Fibroblast of skin of right biceps (primary cell): ENCODE results near the gene MAGEB3.
"Not testable (repeated sequence)": the region's sequence is repeated elsewhere in the genome, so short reads cannot be mapped to it uniquely, and the experiment has no call there.

Source experiments
- DNase-seq: peaks from one replicate; pipeline ENCODE4 v3.0.0-alpha.2; 2013

The MAGEB3 gene, protein sequence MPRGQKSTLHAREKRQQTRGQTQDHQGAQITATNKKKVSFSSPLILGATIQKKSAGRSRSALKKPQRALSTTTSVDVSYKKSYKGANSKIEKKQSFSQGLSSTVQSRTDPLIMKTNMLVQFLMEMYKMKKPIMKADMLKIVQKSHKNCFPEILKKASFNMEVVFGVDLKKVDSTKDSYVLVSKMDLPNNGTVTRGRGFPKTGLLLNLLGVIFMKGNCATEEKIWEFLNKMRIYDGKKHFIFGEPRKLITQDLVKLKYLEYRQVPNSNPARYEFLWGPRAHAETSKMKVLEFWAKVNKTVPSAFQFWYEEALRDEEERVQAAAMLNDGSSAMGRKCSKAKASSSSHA

DNA sequence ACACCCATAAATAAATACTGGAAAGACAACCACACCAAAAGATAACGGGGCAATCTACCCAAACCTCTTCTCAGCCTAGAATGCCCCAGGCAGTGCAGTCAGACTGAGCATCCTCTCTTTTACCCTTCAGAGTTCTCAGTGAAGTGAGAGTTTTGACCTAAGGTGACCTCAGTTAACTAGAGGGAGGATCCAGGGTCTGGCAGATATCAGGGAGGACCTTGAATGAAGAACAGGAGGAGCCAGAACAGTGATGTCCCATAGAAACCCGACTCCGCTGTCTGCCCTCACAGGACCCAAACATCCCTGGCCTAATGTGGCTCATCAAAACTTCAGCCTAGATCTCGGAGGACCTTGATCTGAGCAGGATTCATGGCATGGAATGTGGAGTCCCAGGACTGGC lies at the start of gene MAGEB3:
Gene MAGEB3 (plus strand): TSS at position 263 of the 400 bp plus-strand sequence. CDS start 5,268 bp downstream, outside the sequence.
- DNase-seq = no peak

GRCh38 chrX:30181353-30181752 lies 49.1 kb upstream of the MAGEB3 start:
- no peak for DNase-seq

DNA sequence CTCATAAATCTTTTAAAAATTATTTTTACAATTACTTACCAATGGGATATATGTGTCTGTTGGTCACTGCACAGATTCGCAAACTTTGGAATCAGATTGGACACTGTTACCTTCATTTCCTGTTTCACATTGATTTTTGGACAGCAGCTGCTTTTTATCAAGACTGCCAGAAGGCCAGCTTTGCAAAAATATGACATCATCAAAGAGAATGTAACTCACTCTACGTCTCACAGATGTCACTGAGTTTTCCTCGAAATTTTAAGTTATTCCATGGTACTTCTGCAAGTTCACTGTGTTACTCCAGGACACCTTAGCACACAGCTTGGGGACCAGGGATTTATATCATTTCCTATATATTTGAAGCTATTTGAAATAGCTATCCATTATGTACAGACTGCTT lies 46.9 kb upstream of the MAGEB3 start:
- no peak for DNase-seq

- DNase-seq = no peak
These were observed 40.0 kb upstream of the MAGEB3 start for GRCh38 chrX:30190426-30190825.

GRCh38 chrX:30193910-30194309 lies 36.5 kb upstream of the MAGEB3 start:
- not testable (repeated sequence) for DNase-seq

DNA sequence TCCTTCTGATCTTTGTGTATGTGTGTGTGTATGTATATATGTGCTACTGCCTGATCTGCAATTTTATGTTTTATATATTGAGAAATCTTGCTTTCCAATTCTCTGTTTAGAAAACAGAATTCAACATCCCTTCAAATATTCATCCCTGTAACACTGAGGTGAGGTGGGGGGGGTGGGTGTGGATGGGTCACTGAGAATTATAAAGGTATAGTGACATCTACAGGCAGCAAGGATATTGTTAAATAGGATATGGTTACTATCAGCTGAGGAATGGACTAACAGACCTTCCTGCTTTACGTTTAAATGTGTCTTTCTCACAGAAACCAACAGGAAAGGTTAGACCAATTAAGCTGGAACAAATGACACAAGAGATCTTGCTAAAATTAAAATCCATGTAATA lies 34.1 kb upstream of the MAGEB3 start:
- DNase-seq = peak; percentile 2

DNA sequence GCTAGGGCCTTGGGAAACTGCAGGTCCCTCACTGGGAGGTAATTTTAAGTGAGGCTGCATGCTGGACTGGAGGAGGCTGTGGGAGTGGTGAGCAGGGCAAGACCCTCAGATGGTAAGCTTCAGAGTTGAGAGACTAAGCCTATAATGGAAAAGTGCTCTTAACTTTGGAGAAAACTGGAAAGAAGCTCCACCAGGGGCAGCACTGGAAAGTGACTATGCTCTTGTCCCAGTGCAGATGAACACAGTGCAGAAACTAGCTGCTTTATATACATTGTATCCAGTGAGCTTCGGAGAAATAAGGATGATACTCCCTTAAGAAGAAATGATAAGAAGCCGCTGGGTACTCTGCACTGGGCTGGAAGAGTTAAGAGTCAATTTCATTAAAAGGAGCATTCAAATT lies 18.3 kb upstream of the MAGEB3 start:
- DNase-seq = no peak

GRCh38 chrX:30215357-30215843 lies 15.1 kb upstream of the MAGEB3 start, which contains the start of gene MAGEB2:
Gene MAGEB2 (plus strand): TSS chrX:30215563. CDS start chrX:30218581, 3,018 bp downstream.
- DNase-seq = no peak

- DNase-seq = no peak
These were observed 13.0 kb upstream of the MAGEB3 start for GRCh38 chrX:30217465-30217864.

GRCh38 chrX:30219372-30219771 lies 11.1 kb upstream of the MAGEB3 start:
- DNase-seq = no peak

DNA sequence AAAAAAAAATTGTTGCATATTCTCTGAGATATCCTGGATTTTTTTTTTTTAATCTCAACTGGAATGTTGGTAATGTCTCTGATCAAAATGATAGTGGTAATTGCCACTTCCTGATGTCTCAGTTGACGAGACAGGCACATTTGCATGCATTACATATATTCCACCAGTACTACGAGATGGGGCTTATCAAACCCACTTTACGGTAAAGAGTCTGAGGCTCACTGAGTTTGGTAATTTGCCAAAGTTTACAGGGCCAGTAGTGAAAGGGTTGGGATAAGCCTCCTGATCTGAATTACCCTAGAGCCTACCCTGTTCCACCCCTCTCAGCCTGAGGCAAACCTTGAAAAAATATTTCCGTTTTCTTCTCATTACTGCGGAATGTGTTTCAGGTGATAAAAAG lies 9.8 kb upstream of the MAGEB3 start:
- DNase-seq = no peak

- DNase-seq = no peak
These were observed 5.9 kb upstream of the MAGEB3 start for GRCh38 chrX:30224536-30224935.

- no peak for DNase-seq
These were observed 1.9 kb upstream of the MAGEB3 start for GRCh38 chrX:30228526-30228925.

DNA sequence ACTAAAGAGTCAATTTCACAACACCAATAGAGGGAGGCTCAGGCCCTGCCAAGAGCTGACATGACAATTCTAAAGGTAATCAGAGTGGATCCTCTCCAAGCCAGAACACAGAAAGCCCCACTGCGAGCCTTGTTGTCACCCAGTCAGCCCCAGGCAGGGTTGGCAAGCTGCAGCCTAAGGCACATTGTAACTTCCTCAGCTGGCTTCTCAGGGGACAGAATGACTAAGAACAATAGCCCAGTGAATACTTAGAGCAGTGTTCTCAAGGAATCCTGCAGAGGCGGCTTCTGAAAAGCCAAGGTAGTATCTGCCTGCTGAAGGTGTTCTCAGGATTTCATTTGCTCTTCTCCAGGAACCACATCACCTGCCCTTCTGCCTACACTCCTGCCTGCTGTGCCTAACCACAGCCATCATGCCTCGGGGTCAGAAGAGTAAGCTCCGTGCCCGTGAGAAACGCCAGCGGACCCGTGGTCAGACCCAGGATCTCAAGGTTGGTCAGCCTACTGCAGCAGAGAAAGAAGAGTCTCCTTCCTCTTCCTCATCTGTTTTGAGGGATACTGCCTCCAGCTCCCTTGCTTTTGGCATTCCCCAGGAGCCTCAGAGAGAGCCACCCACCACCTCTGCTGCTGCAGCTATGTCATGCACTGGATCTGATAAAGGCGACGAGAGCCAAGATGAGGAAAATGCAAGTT lies 11.4 kb downstream of the MAGEB3 start, which contains the start of gene MAGEB4:
Gene MAGEB4 (plus strand): TSS at position 277 of the 692 bp plus-strand sequence. CDS start 136 bp downstream, at position 413.
- DNase-seq = no peak

DNA sequence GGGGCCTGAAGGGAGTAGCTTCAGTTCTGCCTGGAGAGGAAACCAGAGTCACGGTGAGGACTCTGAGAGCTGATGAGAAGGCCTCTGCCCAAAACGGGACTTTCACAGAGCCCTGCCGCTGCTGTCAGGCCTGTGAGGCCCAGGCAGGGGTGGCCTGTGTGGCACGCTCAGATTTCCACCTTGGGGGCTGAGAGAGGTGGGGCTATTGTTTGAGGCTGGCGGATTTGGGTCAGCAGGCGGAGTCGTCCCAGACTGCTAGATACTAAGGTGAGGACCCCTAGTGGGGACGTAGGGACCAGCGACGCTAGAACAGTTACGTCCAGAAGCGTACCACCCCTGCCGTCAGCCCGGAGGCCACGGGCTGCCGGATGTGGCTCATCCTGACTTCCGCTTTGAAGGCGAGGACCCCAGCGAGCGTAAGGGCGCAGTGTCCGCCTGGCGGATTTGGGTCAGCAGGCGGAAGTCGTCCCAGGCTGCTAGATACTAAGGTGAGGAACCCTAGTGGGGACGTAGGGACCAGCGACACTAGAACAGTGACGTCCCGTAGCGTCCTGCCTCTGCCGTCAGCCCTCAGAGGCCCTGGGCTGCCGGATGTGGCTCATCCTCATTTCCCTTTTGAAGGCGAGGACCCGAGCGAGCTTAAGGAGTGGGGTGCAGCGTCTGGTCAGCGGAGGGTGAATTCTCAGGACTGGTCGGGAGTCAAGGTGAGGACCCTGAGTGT lies 16.5 kb downstream of the MAGEB3 start, which contains the start of gene MAGEB1:
Gene MAGEB1 (plus strand): TSS at position 378 of the 721 bp plus-strand sequence. CDS start 3,348 bp downstream, outside the sequence.
- no peak for DNase-seq

- no peak for DNase-seq
These were observed 18.4 kb downstream of the MAGEB3 start for GRCh38 chrX:30248854-30249253.

GRCh38 chrX:30253257-30253656 lies 22.8 kb downstream of the MAGEB3 start:
- DNase-seq = no peak

- no peak for DNase-seq
These were observed 29.5 kb downstream of the MAGEB3 start for GRCh38 chrX:30259927-30260326.

- DNase-seq = no peak
These were observed 30.6 kb downstream of the MAGEB3 start for GRCh38 chrX:30261012-30261411.

GRCh38 chrX:30262763-30263162 lies 32.3 kb downstream of the MAGEB3 start:
- no peak for DNase-seq

GRCh38 chrX:30270639-30271038 lies 40.2 kb downstream of the MAGEB3 start:
- DNase-seq = no peak

DNA sequence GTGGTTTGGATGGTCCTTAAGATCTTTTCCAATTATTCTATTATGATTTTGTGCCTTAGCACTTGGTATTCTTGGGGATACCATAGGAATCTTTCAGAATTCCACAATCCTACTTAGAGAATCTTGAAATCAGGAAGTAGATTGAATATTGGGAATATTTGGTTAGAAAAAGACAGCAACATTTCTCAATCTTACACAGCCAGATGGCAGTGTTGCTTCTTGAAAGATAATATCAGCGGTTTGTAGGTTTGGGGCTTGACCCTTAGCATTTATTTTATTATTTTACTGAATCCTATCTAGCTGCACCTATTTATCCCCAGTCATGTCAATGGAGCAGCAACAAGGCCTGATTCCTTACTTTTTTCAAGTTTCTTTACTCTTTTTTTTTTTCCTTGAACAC lies 45.0 kb downstream of the MAGEB3 start:
- DNase-seq = peak; percentile 12

DNA sequence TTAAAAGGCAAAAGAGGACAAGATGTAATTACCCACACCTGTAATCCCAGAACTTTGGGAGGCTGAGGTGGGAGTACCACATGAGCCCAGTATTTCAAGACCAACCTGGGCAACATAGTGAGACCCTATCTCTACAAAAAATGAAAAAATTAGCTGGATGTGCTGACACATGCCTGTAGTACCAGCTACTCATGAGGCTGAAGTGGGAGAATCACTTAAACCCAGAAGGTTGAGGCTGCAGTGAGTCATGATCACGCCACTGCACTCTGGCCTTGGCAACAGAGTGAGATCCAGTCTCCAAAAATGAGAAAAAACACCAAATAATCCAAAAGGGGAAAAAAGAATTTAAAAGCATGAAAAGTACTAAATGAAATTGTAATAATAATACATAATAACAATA lies 47.9 kb downstream of the MAGEB3 start:
- peak; percentile 5 for DNase-seq
